Lower leg skin (tissue), 3 donors: ENCODE measurements around the gene FARS2.

Experiments
- CTCF ChIP-seq, 3 donors: fragments of 450-650 bp; IDR thresholded peaks; one replicate each; pipeline ENCODE4 v1.5.1; 2016; ENCODE audit warnings: antibody characterized with exemption in 3 of 3, mild to moderate bottlenecking in 3 of 3, moderate library complexity in 2 of 3
- POLR2A ChIP-seq, 2 donors: fragments of 450-650 bp; IDR thresholded peaks; one replicate each; pipeline ENCODE4 v1.6.1; 2016 to 2017; ENCODE audit warnings: antibody characterized with exemption in 2 of 2, mild to moderate bottlenecking in 1 of 2, moderate library complexity in 1 of 2

- TF ChIP-seq CTCF (IDR thresholded peaks at IDR 0.05) = no peak
- TF ChIP-seq POLR2A (IDR thresholded peaks at IDR 0.05) = no peak
These were observed 30.0 kb upstream of the FARS2 start for GRCh38 chr6:5231289-5231688.
